ENCODE results near the gene FOXD1. TPM values are rescaled to one million over a fixed set of nuclear protein-coding genes. Genes with fewer than 3 reads are reported as not detected.

The FOXD1 gene
- total and polyA plus RNA-seq, 2 of the 8 experiments (the other 6 are each of a cell fraction or from before 2014, with no cell fraction given): 0.11 to 1.1 TPM

DNA sequence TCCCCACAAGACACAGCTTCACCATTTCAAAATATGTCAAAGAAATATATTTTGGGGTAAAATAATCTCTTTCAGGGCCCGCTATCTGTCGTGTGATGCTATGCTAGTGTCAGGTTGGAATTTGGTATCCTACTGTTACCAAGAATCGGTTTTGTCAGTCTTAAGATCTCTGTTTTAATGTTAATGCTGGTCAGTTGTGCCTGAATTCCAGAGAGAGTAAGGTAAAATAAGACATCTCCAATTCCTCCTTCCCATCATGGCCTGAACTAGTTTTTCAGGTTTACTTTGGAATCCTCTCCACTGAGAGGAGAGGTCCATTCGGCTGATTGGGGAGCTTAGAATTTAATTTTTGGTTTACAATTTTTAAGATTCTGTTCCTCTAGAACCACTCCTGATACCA, 39.2 kb upstream of the FOXD1 start (continued):
- TF ChIP-seq TAF7 (optimal IDR thresholded peaks at IDR 0.05; ENCODE audit: borderline replicate concordance, low read depth, low read length): no peak

Data from H1 (cell line).